Measurements from ENCODE around the gene ZGPAT.

Gene ZGPAT

GRCh38 chr20:63693733-63694583, 13.9 kb upstream of the ZGPAT start:
- DNase-seq: no peak

GRCh38 chr20:63694584-63695423, 13.0 kb upstream of the ZGPAT start:
- DNase-seq: no peak

DNA sequence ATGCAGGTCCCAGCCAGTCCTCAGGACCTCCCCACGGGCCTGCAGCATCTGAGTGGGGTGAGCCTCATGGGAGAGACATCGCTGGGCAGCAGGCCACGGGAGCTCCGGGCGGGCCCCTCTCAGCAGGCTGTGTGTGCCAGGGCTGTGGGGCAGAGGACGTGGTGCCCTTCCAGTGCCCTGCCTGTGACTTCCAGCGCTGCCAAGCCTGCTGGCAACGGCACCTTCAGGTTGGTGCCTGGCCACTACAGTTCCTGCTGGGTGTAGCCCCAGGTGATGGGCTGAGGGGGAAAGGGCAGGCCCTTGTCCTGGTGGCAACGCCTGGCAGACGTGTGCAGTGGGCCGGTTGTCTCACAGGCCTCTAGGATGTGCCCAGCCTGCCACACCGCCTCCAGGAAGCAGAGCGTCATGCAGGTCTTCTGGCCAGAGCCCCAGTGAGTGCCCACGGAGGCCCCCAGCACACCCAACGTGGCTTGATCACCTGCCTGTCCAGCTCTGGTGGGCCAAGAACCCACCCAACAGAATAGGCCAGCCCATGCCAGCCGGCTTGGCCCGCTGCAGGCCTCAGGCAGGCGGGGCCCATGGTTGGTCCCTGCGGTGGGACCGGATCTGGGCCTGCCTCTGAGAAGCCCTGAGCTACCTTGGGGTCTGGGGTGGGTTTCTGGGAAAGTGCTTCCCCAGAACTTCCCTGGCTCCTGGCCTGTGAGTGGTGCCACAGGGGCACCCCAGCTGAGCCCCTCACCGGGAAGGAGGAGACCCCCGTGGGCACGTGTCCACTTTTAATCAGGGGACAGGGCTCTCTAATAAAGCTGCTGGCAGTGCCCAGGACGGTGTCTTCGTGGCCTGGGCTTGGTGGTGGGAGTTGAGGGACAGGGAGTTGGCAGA, 12.2 kb upstream of the ZGPAT start:
- no peak for DNase-seq

DNA sequence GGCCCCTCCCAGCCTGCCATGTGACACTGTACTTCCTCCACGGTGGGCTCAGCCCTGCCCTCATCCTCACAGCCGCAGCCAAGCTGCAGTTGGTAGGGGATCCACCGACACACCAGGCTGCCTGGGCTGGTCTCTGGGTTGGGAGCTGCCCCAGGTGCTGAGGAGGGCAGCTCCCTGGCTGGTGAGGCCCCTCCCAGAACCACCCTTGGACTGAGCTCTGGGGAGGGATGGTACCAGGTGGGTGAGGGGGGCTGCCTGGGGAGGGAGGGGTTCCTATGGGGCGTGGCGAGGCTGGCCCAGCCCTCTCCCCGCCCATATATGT, 11.6 kb upstream of the ZGPAT start:
- DNase-seq: no peak

DNA sequence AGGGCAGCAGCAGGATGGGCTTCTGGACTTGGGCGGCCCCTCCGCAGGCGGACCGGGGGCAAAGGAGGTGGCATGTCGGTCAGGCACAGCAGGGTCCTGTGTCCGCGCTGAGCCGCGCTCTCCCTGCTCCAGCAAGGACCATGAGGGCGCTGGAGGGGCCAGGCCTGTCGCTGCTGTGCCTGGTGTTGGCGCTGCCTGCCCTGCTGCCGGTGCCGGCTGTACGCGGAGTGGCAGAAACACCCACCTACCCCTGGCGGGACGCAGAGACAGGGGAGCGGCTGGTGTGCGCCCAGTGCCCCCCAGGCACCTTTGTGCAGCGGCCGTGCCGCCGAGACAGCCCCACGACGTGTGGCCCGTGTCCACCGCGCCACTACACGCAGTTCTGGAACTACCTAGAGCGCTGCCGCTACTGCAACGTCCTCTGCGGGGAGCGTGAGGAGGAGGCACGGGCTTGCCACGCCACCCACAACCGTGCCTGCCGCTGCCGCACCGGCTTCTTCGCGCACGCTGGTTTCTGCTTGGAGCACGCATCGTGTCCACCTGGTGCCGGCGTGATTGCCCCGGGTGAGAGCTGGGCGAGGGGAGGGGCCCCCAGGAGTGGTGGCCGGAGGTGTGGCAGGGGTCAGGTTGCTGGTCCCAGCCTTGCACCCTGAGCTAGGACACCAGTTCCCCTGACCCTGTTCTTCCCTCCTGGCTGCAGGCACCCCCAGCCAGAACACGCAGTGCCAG, 11.0 kb upstream of the ZGPAT start, which contains the start of gene TNFRSF6B:
Gene TNFRSF6B, plus strand, starts transcription at position 25 of the 729 bp plus-strand sequence. Its CDS starts 116 bp downstream, at position 141.
- DNase-seq: no peak

DNA sequence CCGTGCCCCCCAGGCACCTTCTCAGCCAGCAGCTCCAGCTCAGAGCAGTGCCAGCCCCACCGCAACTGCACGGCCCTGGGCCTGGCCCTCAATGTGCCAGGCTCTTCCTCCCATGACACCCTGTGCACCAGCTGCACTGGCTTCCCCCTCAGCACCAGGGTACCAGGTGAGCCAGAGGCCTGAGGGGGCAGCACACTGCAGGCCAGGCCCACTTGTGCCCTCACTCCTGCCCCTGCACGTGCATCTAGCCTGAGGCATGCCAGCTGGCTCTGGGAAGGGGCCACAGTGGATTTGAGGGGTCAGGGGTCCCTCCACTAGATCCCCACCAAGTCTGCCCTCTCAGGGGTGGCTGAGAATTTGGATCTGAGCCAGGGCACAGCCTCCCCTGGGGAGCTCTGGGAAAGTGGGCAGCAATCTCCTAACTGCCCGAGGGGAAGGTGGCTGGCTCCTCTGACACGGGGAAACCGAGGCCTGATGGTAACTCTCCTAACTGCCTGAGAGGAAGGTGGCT, 10.4 kb upstream of the ZGPAT start:
- no peak for DNase-seq

DNA sequence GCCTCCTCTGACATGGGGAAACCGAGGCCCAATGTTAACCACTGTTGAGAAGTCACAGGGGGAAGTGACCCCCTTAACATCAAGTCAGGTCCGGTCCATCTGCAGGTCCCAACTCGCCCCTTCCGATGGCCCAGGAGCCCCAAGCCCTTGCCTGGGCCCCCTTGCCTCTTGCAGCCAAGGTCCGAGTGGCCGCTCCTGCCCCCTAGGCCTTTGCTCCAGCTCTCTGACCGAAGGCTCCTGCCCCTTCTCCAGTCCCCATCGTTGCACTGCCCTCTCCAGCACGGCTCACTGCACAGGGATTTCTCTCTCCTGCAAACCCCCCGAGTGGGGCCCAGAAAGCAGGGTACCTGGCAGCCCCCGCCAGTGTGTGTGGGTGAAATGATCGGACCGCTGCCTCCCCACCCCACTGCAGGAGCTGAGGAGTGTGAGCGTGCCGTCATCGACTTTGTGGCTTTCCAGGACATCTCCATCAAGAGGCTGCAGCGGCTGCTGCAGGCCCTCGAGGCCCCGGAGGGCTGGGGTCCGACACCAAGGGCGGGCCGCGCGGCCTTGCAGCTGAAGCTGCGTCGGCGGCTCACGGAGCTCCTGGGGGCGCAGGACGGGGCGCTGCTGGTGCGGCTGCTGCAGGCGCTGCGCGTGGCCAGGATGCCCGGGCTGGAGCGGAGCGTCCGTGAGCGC, 9.8 kb upstream of the ZGPAT start:
- DNase-seq: no peak

- no peak for DNase-seq
Measured at GRCh38 chr20:63698739-63699465, 8.9 kb upstream of the ZGPAT start.

DNA sequence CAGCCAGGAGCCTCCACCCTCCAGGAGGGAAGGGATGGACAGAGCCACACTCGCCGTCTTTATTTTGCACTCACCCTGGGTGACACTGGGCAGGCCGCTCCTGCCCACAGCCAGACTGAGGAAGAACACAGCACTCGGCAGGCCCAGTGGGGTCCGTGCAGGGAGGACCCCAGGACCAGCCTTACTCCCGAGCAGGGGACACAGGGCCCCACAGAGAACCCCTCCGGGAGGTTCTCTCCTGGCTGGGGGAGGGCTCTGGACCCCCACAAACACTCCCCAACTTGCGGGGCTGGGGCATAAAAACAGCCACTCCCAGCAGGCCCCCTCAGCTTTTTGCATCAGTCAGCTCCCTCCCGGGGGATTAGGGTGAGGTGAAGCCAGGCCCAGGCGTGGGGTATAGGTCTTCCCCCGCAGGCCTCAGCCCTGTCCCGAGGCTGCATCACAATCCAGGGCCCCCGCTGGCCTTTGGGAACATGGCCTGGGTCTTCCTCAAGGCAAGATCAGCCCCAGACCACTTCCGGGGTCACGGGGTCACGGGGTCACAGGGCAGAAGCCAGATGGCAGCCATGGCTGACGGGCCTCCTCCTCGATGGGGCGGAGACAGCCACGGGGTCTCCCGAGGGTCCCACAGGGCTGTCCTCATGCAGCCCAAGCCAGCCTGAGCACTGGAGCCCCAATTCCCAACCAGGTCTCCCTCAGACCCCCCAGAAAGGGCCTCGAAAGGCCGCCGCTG, 8.2 kb upstream of the ZGPAT start:
- no peak for DNase-seq

DNA sequence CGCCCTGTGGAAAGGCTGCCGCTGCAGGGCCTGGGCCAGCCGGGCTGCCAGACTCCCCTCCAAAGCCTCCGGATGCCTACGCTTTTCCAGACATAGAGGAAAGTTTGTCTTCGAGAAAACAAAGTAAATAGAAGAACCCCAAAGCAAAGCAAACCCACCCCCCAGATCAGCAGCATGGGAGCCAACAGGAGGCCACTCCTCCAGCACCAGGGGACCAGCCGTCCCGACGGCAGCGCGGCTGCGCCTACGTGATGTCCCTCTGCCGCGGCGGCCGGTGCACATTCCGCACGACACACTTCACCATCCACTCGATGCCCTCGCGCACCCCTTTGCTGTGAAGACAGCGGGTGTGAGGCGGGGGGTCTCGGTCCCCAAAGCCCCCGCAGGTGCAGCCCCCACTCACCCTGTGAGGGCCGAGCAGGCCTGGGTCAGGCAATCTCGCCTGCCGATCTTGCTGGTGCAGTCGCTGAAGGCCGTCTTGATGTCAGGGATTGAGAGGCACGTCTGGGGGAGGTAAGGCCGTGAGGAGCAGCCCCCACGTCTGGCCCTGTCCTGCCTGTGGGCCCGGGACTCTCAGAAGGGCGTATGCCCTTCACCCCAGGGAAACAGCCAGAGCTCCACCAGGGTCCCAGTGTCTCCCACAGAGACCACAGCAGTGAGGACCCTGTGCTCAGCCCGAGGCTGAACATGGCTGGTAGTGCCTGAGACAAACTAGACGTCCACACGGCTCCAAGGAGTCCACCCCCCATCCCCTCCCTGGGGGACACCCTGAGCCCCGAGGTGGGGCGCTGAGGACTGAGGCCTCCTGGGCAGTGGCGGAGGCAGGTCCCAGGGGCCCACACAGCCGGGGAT, 7.4 kb upstream of the ZGPAT start:
- DNase-seq: no peak

DNA sequence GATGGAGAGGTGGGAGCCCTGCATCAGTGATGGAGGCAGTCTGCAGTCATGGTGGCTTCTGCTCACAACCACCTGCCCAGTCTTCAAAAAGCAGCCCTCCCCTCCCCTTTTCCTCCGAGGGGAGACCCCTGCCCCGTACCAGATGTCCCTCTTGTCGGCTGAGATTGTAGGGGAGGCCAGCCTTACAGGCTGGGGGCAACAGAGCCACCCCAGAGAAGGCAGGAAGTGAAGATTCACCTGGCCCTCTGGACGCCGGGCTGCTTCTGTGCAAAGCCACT, 6.8 kb upstream of the ZGPAT start:
- no peak for DNase-seq

DNA sequence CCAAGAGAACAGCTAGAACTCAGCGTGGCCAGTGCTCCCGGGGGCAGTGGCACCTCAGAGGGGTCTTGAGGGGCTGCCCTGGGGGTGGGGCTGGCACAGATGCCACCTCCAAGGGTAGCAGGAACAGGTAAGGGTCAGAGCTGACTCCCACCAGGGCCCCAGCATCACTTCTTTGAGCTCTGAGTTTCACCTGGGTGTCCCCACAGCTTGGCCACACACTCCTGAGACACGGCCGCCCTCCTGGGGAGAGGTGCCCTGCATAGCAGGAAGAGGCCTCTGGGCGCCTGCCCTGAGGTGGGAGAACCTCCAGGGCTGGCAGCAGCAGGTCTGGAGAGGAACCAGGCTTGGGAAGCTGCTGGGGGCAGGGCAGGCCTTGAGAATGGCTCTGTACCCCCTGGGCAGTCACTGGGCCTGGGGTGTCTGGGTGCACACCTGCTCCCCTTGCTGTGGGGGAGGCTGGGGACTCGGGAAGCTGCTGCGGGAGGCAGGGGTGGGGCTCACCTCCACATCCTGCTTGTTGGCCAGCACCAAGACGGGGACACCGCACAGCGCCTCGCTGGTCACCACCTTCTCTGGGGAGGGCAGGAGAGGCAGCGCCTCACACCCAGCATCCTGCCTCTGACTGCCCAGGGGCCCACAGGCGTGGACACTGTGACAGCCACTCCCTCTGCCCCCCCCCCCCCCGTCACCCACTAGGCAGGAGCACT, 6.4 kb upstream of the ZGPAT start:
- no peak for DNase-seq

DNA sequence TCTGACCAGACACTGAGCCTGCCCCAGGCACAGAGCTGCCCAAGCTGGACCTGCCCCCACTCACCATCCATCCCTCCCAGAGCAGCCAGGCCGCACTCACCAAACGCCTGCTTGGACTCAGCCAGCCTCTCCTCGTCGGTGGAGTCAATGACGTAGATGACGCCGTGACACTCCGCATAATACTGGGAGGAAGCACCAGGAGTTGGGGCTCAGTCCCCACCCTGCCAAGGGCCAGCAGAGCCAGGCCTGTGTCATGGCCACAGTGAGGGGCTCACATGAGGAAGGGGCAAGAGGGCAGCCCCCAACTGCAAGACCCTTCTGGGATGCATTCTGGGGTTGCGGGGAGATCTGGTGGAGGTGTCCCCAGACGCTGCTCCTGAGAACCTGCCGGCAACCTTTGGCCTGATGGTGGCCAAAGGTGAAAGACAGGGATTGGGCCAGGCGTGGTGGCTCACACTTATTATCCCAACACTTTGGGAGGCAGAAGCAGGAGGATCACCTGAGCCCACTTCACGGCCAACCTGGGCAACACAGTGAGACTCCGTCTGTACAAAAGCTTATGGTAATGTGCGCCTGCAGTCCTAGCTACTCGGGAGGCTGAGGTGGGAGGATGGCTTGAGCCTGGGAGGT, 5.7 kb upstream of the ZGPAT start:
- no peak for DNase-seq

DNA sequence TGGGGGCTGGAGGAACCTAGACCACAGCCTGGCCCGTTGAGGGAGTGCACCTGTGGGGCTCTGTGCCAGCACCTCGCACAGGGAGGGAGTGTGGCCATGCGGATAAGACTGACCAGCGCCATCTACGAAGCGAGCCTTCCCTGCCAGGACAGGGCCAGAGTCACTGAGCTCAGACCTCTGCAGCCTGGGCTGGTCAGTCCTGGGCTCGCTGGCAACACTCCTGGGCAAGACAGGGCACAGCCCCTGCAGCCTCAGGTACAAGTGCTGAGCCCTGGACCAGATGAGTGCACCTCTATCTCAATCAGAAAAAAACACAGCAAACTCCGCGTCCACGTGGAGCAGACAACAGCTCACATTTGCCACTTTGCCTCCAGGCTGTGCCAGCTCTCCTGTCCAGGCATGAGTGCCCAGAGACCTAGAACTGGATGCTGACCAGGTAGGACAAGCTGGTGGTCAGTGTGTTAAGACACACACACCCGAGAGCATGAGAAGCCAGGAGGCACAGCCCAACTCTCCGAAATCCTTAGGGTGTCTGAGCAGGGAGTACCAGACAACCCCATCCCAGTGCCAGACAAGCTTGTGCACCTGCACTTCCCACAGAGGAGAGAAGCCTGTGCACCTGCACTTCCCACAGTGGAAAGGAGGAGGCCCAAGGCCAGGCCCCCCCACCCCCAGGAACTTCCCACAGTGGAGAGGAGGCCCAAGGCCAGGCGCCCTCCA, 4.9 kb upstream of the ZGPAT start:
- DNase-seq: no peak

DNA sequence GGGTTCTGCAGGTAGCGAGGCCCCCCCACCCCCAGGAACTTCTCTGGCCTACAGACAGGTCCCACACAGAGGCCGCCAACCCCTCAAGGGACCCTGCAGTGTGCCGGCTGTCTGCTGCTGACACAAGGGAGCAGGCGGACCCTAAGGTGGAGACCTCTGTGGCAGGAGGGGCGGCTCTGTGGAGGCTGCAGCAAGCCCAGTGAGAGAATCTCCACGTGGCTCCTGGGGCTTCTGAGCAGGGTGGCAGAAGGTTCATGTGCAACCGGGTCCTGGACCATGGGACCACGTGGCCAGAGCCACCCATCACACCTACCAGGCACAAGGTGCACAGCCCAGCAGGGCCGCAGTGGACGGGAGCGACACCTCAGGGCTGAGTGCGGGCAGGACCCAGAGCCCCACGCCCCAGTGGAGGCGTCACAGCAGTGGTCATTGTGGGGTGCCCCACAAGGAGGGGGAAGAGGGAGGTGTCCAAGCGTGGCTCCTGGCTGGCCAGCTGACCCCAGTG, 4.3 kb upstream of the ZGPAT start:
- DNase-seq: no peak

DNA sequence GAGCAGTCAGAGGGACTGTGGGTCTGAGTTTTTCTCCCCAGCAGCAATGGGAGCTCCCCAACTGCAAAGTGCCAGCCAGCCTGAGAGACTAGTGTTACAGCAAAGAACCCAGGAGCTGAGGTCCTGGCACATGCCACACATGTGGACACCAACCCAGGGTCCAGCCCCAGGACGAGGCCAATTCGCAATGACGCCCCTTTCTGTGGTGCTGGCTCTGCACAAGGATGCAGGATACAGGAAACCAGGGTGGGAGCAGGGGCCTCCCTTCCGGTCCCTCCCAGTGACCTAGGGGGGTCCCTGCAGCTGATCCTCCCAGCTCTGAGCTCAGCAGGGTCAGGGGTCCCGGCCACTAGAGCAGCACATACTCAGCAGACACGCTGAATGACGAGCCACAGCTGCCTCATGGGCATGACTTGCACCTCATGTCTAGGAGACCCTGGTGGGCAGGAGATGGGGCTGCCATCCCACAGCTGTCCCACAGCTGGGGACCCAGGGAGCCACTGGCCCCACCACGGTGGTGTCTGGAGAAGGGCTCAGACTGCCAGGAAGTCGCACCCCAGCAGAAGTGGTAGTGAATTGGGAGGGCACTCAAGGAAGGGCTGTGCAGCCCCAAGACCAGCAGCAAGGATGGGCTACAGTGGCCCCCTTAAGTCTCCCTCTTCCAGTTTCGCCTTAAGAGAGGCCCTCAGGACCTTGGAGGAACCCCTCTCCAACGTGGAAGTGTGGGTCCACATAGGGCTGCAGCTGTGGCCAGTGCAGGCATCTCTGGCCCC, 3.7 kb upstream of the ZGPAT start:
- DNase-seq: no peak

- no peak for DNase-seq
Measured at GRCh38 chr20:63704749-63705117, 3.1 kb upstream of the ZGPAT start.
